ENCODE data around the gene FCRL5. TPM values are rescaled to one million over a fixed set of nuclear protein-coding genes. Genes with fewer than 3 reads are reported as not detected.

Gene FCRL5
- total RNA-seq, 1 experiment from 2014 or later = not detected

GRCh38 chr1:157540160-157540748 is 12.1 kb downstream of the FCRL5 start:
- in situ Hi-C loops (cut with HindIII; ENCODE audit: low pct_unique_long_range_greater_than_20kb, low sequenced_read_pairs) = no loop called here
- no peak for DNase-seq (ENCODE audit: low read depth)

- DNase-seq (ENCODE audit: low read depth) = no peak
- in situ Hi-C loops (cut with HindIII; ENCODE audit: low pct_unique_long_range_greater_than_20kb, low sequenced_read_pairs) = no loop called here
These were observed 12.7 kb downstream of the FCRL5 start for GRCh38 chr1:157539568-157539967.

GRCh38 chr1:157532569-157532968 is 19.7 kb downstream of the FCRL5 start:
- in situ Hi-C loops (cut with HindIII; ENCODE audit: low pct_unique_long_range_greater_than_20kb, low sequenced_read_pairs) = no loop called here
- no peak for DNase-seq (ENCODE audit: low read depth)

GRCh38 chr1:157523774-157524493 is 28.4 kb downstream of the FCRL5 start:
- in situ Hi-C loops (cut with HindIII; ENCODE audit: low pct_unique_long_range_greater_than_20kb, low sequenced_read_pairs) = no loop called here

GRCh38 chr1:157521056-157521455 is 31.3 kb downstream of the FCRL5 start:
- DNase-seq (ENCODE audit: low read depth) = no peak
- in situ Hi-C loops (cut with HindIII; ENCODE audit: low pct_unique_long_range_greater_than_20kb, low sequenced_read_pairs) = no loop called here

More at GRCh38 chr1:157523774-157524493, 28.4 kb downstream of the FCRL5 start:
- no peak for DNase-seq (ENCODE audit: low read depth)

- in situ Hi-C loops (cut with HindIII; ENCODE audit: low pct_unique_long_range_greater_than_20kb, low sequenced_read_pairs) = no loop called here
- no peak for DNase-seq (ENCODE audit: low read depth)
These were observed 31.9 kb downstream of the FCRL5 start for GRCh38 chr1:157520386-157520935.

GRCh38 chr1:157519451-157519850 is 32.9 kb downstream of the FCRL5 start:
- no peak for DNase-seq (ENCODE audit: low read depth)
- in situ Hi-C loops (cut with HindIII; ENCODE audit: low pct_unique_long_range_greater_than_20kb, low sequenced_read_pairs) = no loop called here

GRCh38 chr1:157517016-157517415 is 35.3 kb downstream of the FCRL5 start:
- in situ Hi-C loops (cut with HindIII; ENCODE audit: low pct_unique_long_range_greater_than_20kb, low sequenced_read_pairs) = no loop called here
- DNase-seq (ENCODE audit: low read depth) = no peak

GRCh38 chr1:157515709-157516108 is 36.6 kb downstream of the FCRL5 start:
- DNase-seq (ENCODE audit: low read depth) = no peak

GRCh38 chr1:157515141-157515540 is 37.2 kb downstream of the FCRL5 start:
- in situ Hi-C loops (cut with HindIII; ENCODE audit: low pct_unique_long_range_greater_than_20kb, low sequenced_read_pairs) = no loop called here
- DNase-seq (ENCODE audit: low read depth) = no peak

More at GRCh38 chr1:157515709-157516108, 36.6 kb downstream of the FCRL5 start:
- in situ Hi-C loops (cut with HindIII; ENCODE audit: low pct_unique_long_range_greater_than_20kb, low sequenced_read_pairs) = no loop called here

GRCh38 chr1:157512036-157512969 is 40.0 kb downstream of the FCRL5 start:
- DNase-seq (ENCODE audit: low read depth) = no peak
- in situ Hi-C loops (cut with HindIII; ENCODE audit: low pct_unique_long_range_greater_than_20kb, low sequenced_read_pairs) = no loop called here

- no peak for DNase-seq (ENCODE audit: low read depth)
- in situ Hi-C loops (cut with HindIII; ENCODE audit: low pct_unique_long_range_greater_than_20kb, low sequenced_read_pairs) = no loop called here
These were observed 42.6 kb downstream of the FCRL5 start for GRCh38 chr1:157509546-157510232.

GRCh38 chr1:157505481-157506272 is 46.6 kb downstream of the FCRL5 start:
- peak; percentile 25 for DNase-seq (ENCODE audit: low read depth)
- in situ Hi-C loops (cut with HindIII; ENCODE audit: low pct_unique_long_range_greater_than_20kb, low sequenced_read_pairs) = no loop called here

GRCh38 chr1:157504646-157505045 is 47.7 kb downstream of the FCRL5 start:
- in situ Hi-C loops (cut with HindIII; ENCODE audit: low pct_unique_long_range_greater_than_20kb, low sequenced_read_pairs) = no loop called here
- no peak for DNase-seq (ENCODE audit: low read depth)

- in situ Hi-C loops (cut with HindIII; ENCODE audit: low pct_unique_long_range_greater_than_20kb, low sequenced_read_pairs) = no loop called here
- no peak for DNase-seq (ENCODE audit: low read depth)
These were observed 52.8 kb downstream of the FCRL5 start for GRCh38 chr1:157499521-157499920.

GRCh38 chr1:157498736-157499090 is 53.6 kb downstream of the FCRL5 start:
- in situ Hi-C loops (cut with HindIII; ENCODE audit: low pct_unique_long_range_greater_than_20kb, low sequenced_read_pairs) = no loop called here
- DNase-seq (ENCODE audit: low read depth) = no peak

- in situ Hi-C loops (cut with HindIII; ENCODE audit: low pct_unique_long_range_greater_than_20kb, low sequenced_read_pairs) = no loop called here
- DNase-seq (ENCODE audit: low read depth) = no peak
These were observed 54.2 kb downstream of the FCRL5 start for GRCh38 chr1:157497987-157498735.

All from Caki2 (cell line).